ENCODE data around the gene CROCC2.

DNA sequence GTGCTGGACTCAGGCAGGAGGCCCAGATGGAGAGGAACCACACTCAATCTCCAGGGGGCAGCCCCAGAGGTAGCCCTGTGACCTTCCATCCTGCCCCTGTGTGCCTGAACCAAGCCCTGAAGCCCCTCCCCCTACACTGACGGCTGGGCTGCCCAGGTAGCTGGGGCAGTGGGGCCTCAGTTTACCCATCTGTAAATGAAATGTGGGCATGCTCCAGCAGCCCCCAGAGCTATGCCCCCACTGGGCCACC, 15.8 kb downstream of the CROCC2 start:
- TF ChIP-seq, protein P1, sequence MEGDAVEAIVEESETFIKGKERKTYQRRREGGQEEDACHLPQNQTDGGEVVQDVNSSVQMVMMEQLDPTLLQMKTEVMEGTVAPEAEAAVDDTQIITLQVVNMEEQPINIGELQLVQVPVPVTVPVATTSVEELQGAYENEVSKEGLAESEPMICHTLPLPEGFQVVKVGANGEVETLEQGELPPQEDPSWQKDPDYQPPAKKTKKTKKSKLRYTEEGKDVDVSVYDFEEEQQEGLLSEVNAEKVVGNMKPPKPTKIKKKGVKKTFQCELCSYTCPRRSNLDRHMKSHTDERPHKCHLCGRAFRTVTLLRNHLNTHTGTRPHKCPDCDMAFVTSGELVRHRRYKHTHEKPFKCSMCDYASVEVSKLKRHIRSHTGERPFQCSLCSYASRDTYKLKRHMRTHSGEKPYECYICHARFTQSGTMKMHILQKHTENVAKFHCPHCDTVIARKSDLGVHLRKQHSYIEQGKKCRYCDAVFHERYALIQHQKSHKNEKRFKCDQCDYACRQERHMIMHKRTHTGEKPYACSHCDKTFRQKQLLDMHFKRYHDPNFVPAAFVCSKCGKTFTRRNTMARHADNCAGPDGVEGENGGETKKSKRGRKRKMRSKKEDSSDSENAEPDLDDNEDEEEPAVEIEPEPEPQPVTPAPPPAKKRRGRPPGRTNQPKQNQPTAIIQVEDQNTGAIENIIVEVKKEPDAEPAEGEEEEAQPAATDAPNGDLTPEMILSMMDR (IDR thresholded peaks at IDR 0.05; ENCODE audit: insufficient read depth, low read length) = no peak
- no peak for TF ChIP-seq POLR2AphosphoS5 (IDR thresholded peaks at IDR 0.05; ENCODE audit: low read depth)

Measured in HL-60 (cell line).